ENCODE measurements around the gene WDR33. TPM values are rescaled to one million over a fixed set of nuclear protein-coding genes. Genes with fewer than 3 reads are reported as not detected.
A peak's percentile ranks its signal among the peaks of the same experiment; 100 is the strongest.
"Not testable (repeated sequence)": the region's sequence is repeated elsewhere in the genome, so short reads cannot be mapped to it uniquely, and the experiment has no call there.

WDR33 gene
- total and polyA plus RNA-seq, 2 experiments from 2014 or later, result 16.9 to 43.8 TPM

DNA sequence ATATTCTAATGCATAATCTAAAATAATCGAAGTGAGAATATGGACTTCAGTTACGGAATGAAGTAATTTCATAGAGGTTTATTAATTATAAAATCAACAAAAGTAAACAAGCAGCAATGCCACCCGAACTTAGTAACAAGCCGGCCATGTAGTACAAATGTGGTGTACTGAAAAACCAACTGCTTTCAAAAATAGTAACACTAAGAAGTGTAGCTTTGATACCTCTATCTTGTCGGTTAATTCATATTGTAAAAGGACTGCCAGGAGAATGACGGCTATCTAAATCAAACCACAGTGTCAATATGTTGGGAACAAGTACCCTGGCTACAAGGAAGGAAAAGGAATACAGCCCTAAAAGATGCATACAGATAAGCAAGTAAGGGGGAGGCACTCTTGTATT lies 48.5 kb downstream of the WDR33 start:
- Histone ChIP-seq H3K9me3 (ENCODE audit: low read depth) (no peaks in the 10 kb centered on the region), H3F3A (ENCODE audit: insufficient read depth) (peaks cover 48% of the 10 kb centered on the region), H3K36me3 (ENCODE audit: low read depth) (peaks cover 32% of the 10 kb centered on the region), H3K9me2 (ENCODE audit: insufficient read depth) (no peaks in the 10 kb centered on the region), H3K9ac (peak overlapping the region; percentile 74; the same call in 1 of the 2 replicates), H3K79me2 (ENCODE audit: insufficient read depth) (peaks cover 20% of the 10 kb centered on the region), H3K27ac (peak overlapping the region; percentile 89), H3K4me2 (ENCODE audit: unreplicated experiment) (peak overlapping the region; percentile 61), H2AFZ (no peak overlapping the region), H3K4me1 (ENCODE audit: insufficient read depth) (peaks cover 28% of the 10 kb centered on the region), H3K4me3 (peak overlapping the region; percentile 19; the same call in 1 of the 2 replicates), H4K20me1 (ENCODE audit: insufficient read depth) (no peaks in the 10 kb centered on the region), H3K27me3 (replicated peaks; ENCODE audit: insufficient read depth) (no peaks in the 10 kb centered on the region)
- DNase-seq, result no peak
- in situ Hi-C loops (cut with MboI), result no loop called here
- 91 to 92% methylated on average over 6 of the region's 6 CpGs for WGBS, 2 experiments (ENCODE audit: low coverage in 1 of 2, low lambda C conversion rate in 2 of 2, missing lambda C conversion rate in 2 of 2)
- TF ChIP-seq EZH2 (IDR thresholded peaks at IDR 0.05; ENCODE audit: insufficient read depth, poor library complexity, severe bottlenecking) (no peak), EZH2phosphoT487 (IDR thresholded peaks at IDR 0.05; ENCODE audit: insufficient read depth, low read depth) (no peak)

DNA sequence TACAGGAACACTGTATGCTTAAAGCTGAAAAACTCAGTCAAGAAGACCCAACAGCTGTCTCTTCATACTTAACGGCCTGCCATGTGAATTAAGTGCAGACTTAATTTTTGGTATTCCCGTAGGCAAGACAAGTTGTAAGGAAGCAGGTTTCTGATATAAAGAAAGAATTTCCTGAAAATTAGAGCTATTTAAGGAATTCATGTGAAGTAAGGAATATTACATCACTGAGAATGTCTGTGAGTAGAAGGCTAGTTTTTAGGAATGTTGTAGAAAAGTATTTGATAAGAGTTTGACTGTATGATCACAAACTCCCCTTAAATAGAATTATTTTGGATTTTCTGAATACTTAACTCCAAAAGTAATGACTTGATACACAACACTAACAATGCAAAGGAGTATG lies 51.0 kb downstream of the WDR33 start:
- H3K4me2 ChIP-seq (ENCODE audit: unreplicated experiment), result no peak overlapping the region

DNA sequence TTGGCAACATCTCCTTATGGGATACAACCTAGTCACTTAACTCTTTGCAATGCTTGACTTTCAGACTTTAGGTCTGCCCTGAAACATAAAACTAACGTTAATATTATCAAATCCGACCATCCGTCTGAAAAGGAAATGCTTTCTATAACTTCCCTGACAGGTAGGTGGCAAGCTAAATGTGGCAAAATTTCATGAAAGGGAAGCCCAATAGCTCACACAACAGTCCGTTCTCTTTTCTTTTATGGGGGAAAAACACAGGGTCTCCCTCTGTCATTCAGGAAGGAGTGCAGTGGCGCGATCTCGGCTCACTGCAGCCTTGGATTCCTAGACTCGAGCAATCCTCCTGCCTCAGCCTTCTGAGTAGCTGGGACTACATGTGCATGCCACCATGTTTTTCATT lies 56.8 kb downstream of the WDR33 start:
- H3K4me3 ChIP-seq, result no peak overlapping the region
- peaks cover 7% of the 10 kb centered on the region; the same call in 1 of the 2 replicates for H3K4me1 ChIP-seq (ENCODE audit: insufficient read depth)
- H3F3A ChIP-seq (ENCODE audit: insufficient read depth), result no peaks in the 10 kb centered on the region
- no peaks in the 10 kb centered on the region for H3K9me3 ChIP-seq (ENCODE audit: low read depth)
- no peak overlapping the region for H2AFZ ChIP-seq
- H3K27me3 ChIP-seq (replicated peaks; ENCODE audit: insufficient read depth), result no peaks in the 10 kb centered on the region
- in situ Hi-C loops (cut with MboI), result no loop called here
- no peaks in the 10 kb centered on the region for H4K20me1 ChIP-seq (ENCODE audit: insufficient read depth)
- H3K9ac ChIP-seq, result no peak overlapping the region
- peaks cover 7% of the 10 kb centered on the region; the same call in 1 of the 2 replicates for H3K79me2 ChIP-seq (ENCODE audit: insufficient read depth)
- H3K27ac ChIP-seq, result no peak overlapping the region
- 93% methylated on average over 8 of the region's 8 CpGs for WGBS, 2 experiments (ENCODE audit: low coverage in 1 of 2, low lambda C conversion rate in 2 of 2, missing lambda C conversion rate in 2 of 2)
- no peak for DNase-seq
- no peak overlapping the region for H3K4me2 ChIP-seq (ENCODE audit: unreplicated experiment)
- TF ChIP-seq EZH2phosphoT487 (IDR thresholded peaks at IDR 0.05; ENCODE audit: insufficient read depth, low read depth), result no peak
- no peak for TF ChIP-seq EZH2 (IDR thresholded peaks at IDR 0.05; ENCODE audit: insufficient read depth, poor library complexity, severe bottlenecking)
- H3K9me2 ChIP-seq (ENCODE audit: insufficient read depth), result no peaks in the 10 kb centered on the region
- peaks cover 10% of the 10 kb centered on the region; the same call in 1 of the 2 replicates for H3K36me3 ChIP-seq (ENCODE audit: low read depth)

More for the DNA sequence above, 51.0 kb downstream of the WDR33 start:
- Histone ChIP-seq H3K79me2 (ENCODE audit: insufficient read depth) (no peaks in the 10 kb centered on the region), H3F3A (ENCODE audit: insufficient read depth) (peaks cover 34% of the 10 kb centered on the region), H2AFZ (no peak overlapping the region), H3K9me3 (ENCODE audit: low read depth) (no peaks in the 10 kb centered on the region), H4K20me1 (ENCODE audit: insufficient read depth) (no peaks in the 10 kb centered on the region), H3K27me3 (replicated peaks; ENCODE audit: insufficient read depth) (no peaks in the 10 kb centered on the region), H3K9me2 (ENCODE audit: insufficient read depth) (no peaks in the 10 kb centered on the region), H3K4me3 (no peak overlapping the region), H3K9ac (no peak overlapping the region), H3K27ac (no peak overlapping the region), H3K36me3 (ENCODE audit: low read depth) (peaks cover 28% of the 10 kb centered on the region), H3K4me1 (ENCODE audit: insufficient read depth) (peaks cover 28% of the 10 kb centered on the region)
- DNase-seq, result no peak
- in situ Hi-C loops (cut with MboI), result no loop called here
- 96 to 98% methylated on average over 2 of the region's 2 CpGs for WGBS, 2 experiments (ENCODE audit: low coverage in 1 of 2, low lambda C conversion rate in 2 of 2, missing lambda C conversion rate in 2 of 2)
- no peak for TF ChIP-seq EZH2phosphoT487 (IDR thresholded peaks at IDR 0.05; ENCODE audit: insufficient read depth, low read depth)
- no peak for TF ChIP-seq EZH2 (IDR thresholded peaks at IDR 0.05; ENCODE audit: insufficient read depth, poor library complexity, severe bottlenecking)

DNA sequence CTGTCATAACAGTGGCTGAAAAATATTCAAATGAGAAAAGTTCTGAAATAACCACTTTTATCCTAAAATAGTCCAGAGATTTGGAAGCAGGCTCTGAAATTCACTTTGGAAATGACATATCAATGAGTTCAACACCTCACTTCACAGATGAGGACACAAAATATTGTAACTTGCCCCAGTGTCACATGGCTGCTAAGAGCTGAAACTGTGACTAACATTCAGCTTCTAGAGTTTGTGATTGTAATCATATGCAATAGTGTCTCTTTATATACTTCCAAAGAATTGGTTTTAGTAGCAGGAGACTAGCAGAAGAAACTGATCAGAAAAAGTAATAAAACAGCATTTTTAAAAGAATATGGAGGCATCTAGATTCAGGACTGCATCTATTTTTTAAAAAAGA lies 57.6 kb downstream of the WDR33 start:
- H3K9me3 ChIP-seq (ENCODE audit: low read depth), result no peaks in the 10 kb centered on the region
- DNase-seq, result no peak
- H2AFZ ChIP-seq, result no peak overlapping the region
- no peak for TF ChIP-seq EZH2phosphoT487 (IDR thresholded peaks at IDR 0.05; ENCODE audit: insufficient read depth, low read depth)
- no peak for TF ChIP-seq EZH2 (IDR thresholded peaks at IDR 0.05; ENCODE audit: insufficient read depth, poor library complexity, severe bottlenecking)
- H3K4me3 ChIP-seq, result no peak overlapping the region
- H3K79me2 ChIP-seq (ENCODE audit: insufficient read depth), result peaks cover 7% of the 10 kb centered on the region; the same call in 1 of the 2 replicates
- in situ Hi-C loops (cut with MboI), result no loop called here
- H3F3A ChIP-seq (ENCODE audit: insufficient read depth), result no peaks in the 10 kb centered on the region
- no peaks in the 10 kb centered on the region for H4K20me1 ChIP-seq (ENCODE audit: insufficient read depth)
- no peak overlapping the region for H3K9ac ChIP-seq
- no peak overlapping the region for H3K4me2 ChIP-seq (ENCODE audit: unreplicated experiment)
- no peaks in the 10 kb centered on the region for H3K27me3 ChIP-seq (replicated peaks; ENCODE audit: insufficient read depth)
- peaks cover 8% of the 10 kb centered on the region; the same call in 1 of the 2 replicates for H3K36me3 ChIP-seq (ENCODE audit: low read depth)
- H3K9me2 ChIP-seq (ENCODE audit: insufficient read depth), result no peaks in the 10 kb centered on the region
- H3K27ac ChIP-seq, result no peak overlapping the region
- H3K4me1 ChIP-seq (ENCODE audit: insufficient read depth), result peaks cover 7% of the 10 kb centered on the region; the same call in 1 of the 2 replicates

GRCh38 chr2:127749537-127749936 lies 61.4 kb downstream of the WDR33 start:
- WGBS, 2 experiments (ENCODE audit: low coverage in 1 of 2, low lambda C conversion rate in 2 of 2, missing lambda C conversion rate in 2 of 2), result 68 to 69% methylated on average over 5 of the region's 5 CpGs
- H4K20me1 ChIP-seq (ENCODE audit: insufficient read depth); H3K4me1 ChIP-seq (ENCODE audit: insufficient read depth); H2AFZ ChIP-seq; H3K9me2 ChIP-seq (ENCODE audit: insufficient read depth); H3K36me3 ChIP-seq (ENCODE audit: low read depth); H3F3A ChIP-seq (ENCODE audit: insufficient read depth); H3K4me2 ChIP-seq (ENCODE audit: unreplicated experiment); H3K4me3 ChIP-seq; in situ Hi-C loops (cut with MboI); H3K9me3 ChIP-seq (ENCODE audit: low read depth); H3K9ac ChIP-seq; H3K27me3 ChIP-seq (replicated peaks; ENCODE audit: insufficient read depth): not testable (repeated sequence)
- Histone ChIP-seq H3K27ac (peak overlapping the region; percentile 47), H3K79me2 (ENCODE audit: insufficient read depth) (peaks cover 16% of the 10 kb centered on the region)
- peak; percentile 59 for DNase-seq

Data from GM23248 (cell line).